Fibroblast of mammary gland (primary cell): ENCODE results near the gene PLXNC1.

Experiments
- DNase-seq: peaks from one replicate; pipeline ENCODE4 v3.0.0-alpha.2; 2010; ENCODE audit warnings: low read depth
- H3K4me3 ChIP-seq: 2 replicates; pipeline ENCODE4 v1.5.1; 2011; ENCODE audit warnings: low read depth, mild to moderate bottlenecking, low read length, moderate library complexity; ENCODE audit not compliant: control insufficient read depth
- TF ChIP-seq, protein P1 (sequence below): conservative IDR thresholded peaks from 2 replicates; pipeline ENCODE4 v1.5.1; 2011; ENCODE audit warnings: low read depth, low read length, inconsistent platforms; ENCODE audit not compliant: control insufficient read depth, insufficient read depth

PLXNC1 gene

DNA sequence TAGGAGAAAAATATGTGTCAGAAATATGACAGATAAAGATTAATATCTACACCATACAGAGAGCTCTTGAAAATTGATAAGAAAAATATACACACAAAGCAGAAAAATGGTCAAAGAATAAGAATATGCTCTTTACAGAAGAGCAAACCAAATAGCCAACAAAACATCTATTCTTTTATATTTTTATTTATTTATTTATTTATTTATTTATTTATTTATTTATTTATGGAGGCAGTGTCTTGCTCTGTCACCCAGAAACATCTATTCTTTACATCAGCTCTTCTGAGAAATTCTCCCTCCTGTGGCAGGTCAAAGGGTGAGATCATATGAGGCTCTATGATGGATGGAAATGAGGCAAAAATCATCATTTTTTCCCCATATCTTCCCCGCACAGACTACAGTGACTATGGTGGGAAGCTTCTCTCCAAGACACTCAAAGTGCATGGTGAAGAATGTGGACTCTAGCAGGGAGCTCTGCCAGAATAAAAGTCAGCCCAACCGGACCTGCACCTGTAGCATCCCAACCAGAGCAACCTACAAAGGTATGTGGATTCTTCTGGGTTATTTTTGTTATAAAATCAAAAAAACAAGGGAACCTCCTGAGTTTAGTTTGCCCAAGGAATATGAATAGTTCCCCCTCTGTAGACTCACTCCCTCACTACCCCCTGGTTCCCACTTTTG is 71.4 kb downstream of the PLXNC1 start:
- TF ChIP-seq, protein P1, sequence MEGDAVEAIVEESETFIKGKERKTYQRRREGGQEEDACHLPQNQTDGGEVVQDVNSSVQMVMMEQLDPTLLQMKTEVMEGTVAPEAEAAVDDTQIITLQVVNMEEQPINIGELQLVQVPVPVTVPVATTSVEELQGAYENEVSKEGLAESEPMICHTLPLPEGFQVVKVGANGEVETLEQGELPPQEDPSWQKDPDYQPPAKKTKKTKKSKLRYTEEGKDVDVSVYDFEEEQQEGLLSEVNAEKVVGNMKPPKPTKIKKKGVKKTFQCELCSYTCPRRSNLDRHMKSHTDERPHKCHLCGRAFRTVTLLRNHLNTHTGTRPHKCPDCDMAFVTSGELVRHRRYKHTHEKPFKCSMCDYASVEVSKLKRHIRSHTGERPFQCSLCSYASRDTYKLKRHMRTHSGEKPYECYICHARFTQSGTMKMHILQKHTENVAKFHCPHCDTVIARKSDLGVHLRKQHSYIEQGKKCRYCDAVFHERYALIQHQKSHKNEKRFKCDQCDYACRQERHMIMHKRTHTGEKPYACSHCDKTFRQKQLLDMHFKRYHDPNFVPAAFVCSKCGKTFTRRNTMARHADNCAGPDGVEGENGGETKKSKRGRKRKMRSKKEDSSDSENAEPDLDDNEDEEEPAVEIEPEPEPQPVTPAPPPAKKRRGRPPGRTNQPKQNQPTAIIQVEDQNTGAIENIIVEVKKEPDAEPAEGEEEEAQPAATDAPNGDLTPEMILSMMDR, result no peak
- DNase-seq, result no peak
- no peak overlapping the region for H3K4me3 ChIP-seq

DNA sequence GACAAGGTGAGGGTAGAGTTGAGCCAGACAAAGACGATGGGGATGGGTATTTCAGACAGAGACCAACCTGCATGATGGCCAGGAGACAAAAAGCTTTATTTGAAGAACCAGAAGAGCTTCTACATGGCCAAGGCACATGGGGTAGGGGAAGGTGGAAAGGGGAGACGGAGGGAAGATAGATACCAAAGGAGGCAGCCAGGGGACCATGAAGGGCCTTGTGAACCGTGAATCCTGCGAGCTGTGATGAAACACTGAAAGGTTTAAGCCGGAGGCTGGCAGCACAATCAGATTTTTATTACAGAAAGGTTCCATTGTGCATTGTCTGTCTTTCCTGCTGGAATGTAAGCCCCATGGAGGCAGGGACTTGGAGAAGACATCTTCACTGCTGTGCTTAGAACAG is 72.4 kb downstream of the PLXNC1 start:
- no peak for DNase-seq
- TF ChIP-seq, protein P1, result no peak
- no peak overlapping the region for H3K4me3 ChIP-seq

DNA sequence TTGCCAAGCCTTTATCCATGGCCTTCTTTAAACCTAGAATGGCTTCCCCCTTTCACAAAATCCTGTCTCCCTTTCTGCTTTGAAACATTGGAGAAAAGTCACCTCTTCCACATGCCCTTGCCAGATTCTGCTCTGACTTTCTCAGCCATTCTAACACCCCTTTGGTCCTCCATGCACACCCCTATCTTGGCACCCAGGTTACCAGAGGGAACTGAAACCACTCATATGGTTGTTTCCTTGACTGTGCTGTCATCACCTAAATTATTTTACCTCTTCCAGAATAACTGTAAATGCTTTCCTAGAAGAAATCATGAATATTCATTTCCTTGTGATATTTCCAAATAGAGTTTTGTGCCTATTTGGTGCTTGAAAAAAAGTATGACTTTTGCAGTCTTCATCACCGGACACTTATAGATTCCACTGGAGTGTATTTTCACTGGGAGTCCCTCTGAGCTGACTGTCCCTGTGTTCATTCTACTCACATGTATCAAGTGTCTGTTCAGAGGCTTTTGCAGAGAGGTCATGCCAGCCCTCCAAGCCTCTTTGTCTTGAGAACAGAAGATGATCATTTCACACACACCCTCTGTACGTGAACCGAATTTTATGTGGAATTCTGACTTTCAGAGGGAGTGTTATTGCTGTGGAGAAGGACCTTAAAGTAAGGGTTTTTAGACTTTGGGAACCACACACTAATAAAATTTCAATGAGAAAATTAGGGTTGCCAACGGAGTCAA is 74.1 kb downstream of the PLXNC1 start:
- DNase-seq, result no peak
- no peak overlapping the region for H3K4me3 ChIP-seq
- TF ChIP-seq, protein P1, result no peak

DNA sequence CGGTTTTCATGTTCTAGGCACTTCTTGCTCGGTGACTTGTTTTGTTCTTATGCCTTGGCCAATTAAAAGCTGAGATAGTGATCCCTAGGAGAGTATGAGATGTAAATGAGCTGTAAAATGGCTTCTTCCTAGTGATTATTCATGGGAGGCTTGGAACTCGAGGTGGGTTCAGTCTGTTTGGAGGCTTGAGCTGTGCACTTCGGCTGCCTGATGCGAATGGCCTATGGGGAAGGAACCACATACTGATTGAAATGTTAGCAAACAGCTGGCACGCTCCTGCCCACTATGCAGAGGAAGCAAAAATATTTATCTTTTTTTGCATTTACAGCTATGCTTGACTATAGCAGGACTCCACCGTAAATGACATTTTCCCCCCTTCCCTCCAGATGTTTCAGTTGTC is 75.5 kb downstream of the PLXNC1 start:
- no peak for DNase-seq
- TF ChIP-seq, protein P1, result no peak
- H3K4me3 ChIP-seq, result no peak overlapping the region

DNA sequence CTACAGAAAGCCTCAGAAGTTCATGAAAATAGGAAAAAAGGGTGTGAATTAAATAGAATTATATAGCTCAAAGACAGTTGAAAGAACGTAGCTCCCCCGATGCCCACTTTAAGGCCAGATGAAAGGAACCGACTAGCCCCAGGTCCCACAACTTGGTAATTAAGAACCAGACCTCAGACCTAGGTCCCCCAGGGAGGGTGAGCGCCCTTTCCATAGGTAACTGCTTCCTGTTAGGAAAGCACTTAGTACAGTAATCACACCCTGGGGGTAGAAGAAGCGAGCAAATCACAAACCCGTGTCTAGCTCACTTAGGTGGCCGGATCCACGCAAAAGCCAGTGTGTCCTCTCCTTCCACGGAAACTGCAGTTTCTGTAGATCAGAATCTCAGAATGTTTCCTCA is 77.1 kb downstream of the PLXNC1 start:
- H3K4me3 ChIP-seq, result no peak overlapping the region
- DNase-seq, result no peak
- TF ChIP-seq, protein P1, result no peak

DNA sequence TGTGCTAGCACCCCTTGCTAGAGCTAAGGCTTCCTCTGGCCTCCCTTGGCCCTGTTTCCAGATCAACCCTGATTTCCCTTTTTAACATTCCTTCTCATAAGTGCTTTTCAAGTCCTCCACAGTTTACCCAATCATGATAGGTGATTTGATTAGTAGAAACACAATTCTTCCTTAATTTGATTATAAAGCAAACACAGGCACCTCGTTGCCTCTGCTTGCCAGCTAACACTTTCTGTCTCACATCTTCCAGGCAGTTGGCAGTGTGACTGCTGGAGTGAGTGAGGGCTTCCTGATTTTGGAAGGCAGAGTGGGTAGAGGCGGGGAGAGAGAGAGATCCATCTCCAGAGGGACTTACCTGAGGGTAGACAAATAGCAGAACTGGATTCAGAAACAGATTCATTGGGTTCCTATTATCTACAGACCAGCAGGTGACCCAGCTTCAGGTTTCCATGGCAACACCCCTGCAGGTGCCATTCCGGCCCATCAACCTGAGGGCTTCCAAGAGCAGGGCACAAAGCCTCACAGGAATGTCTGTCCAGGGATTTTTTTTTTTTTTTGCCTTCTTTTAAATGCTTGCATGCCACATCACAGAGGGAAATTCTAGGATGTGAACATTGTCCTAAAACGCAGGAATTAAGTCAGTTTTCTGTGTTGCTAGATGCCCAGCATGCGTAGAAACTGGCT is 77.7 kb downstream of the PLXNC1 start:
- TF ChIP-seq, protein P1, result no peak
- no peak for DNase-seq
- no peak overlapping the region for H3K4me3 ChIP-seq
